ENCODE measurements around the gene ZBTB47.

DNA sequence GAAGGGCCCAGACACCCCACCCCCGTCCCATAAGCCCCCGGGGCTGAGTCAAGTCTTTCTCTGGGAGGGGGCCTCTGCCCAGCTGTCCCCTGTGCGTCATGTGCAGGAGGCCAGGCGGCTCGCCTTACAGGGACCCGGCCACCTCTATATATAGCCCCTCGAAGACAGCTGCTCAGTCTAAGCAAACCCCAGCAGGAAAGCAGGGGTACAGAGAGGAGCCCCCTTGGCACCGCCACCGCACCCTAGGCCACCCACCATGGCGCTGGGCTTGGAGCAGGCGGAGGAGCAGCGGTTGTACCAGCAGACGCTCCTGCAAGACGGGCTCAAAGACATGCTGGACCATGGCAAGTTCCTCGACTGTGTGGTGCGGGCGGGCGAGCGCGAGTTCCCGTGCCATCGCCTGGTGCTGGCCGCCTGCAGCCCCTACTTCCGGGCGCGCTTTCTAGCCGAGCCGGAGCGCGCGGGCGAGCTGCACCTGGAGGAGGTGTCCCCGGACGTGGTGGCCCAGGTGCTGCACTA, 31.9 kb downstream of the ZBTB47 start, which contains the start of gene KLHL40:
- TF ChIP-seq, protein P1, sequence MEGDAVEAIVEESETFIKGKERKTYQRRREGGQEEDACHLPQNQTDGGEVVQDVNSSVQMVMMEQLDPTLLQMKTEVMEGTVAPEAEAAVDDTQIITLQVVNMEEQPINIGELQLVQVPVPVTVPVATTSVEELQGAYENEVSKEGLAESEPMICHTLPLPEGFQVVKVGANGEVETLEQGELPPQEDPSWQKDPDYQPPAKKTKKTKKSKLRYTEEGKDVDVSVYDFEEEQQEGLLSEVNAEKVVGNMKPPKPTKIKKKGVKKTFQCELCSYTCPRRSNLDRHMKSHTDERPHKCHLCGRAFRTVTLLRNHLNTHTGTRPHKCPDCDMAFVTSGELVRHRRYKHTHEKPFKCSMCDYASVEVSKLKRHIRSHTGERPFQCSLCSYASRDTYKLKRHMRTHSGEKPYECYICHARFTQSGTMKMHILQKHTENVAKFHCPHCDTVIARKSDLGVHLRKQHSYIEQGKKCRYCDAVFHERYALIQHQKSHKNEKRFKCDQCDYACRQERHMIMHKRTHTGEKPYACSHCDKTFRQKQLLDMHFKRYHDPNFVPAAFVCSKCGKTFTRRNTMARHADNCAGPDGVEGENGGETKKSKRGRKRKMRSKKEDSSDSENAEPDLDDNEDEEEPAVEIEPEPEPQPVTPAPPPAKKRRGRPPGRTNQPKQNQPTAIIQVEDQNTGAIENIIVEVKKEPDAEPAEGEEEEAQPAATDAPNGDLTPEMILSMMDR (IDR thresholded peaks at IDR 0.05) = no peak
- TF ChIP-seq POLR2AphosphoS5 (IDR thresholded peaks at IDR 0.05) = no peak
- no peak for TF ChIP-seq POLR2A (IDR thresholded peaks at IDR 0.05)
- TF ChIP-seq EP300 (IDR thresholded peaks at IDR 0.05) = no peak

Data from stomach (tissue), 4 donors.